BLaER1 (cell line): Measurements from ENCODE around the gene RBFOX2.
"Not testable (repeated sequence)": the region's sequence is repeated elsewhere in the genome, so short reads cannot be mapped to it uniquely, and the experiment has no call there.

Experiments used
- H3K27ac ChIP-seq: shearing (Covaris generic); formaldehyde crosslinking; 2 replicates; pipeline ENCODE4 v1.8.1; 2022
- H3K27me3 ChIP-seq: shearing (Covaris generic); formaldehyde crosslinking; 2 replicates; pipeline ENCODE4 v1.8.1; 2022
- H3K36me3 ChIP-seq: shearing (Covaris generic); formaldehyde crosslinking; 2 replicates; pipeline ENCODE4 v1.8.1; 2022
- H3K4me1 ChIP-seq: shearing (Covaris generic); formaldehyde crosslinking; 2 replicates; pipeline ENCODE4 v1.8.1; 2022
- H3K4me2 ChIP-seq: shearing (Covaris generic); formaldehyde crosslinking; 2 replicates; pipeline ENCODE4 v1.8.1; 2022
- H3K4me3 ChIP-seq: shearing (Covaris generic); formaldehyde crosslinking; 2 replicates; pipeline ENCODE4 v1.8.1; 2022
- H3K9ac ChIP-seq: shearing (Covaris generic); formaldehyde crosslinking; 2 replicates; pipeline ENCODE4 v1.8.1; 2022
- H3K9me3 ChIP-seq: shearing (Covaris generic); formaldehyde crosslinking; 2 replicates; pipeline ENCODE4 v1.8.1; 2022
- H4K20me1 ChIP-seq: shearing (Covaris generic); formaldehyde crosslinking; 2 replicates; pipeline ENCODE4 v1.8.1; 2022
- Cebpa-rat ChIP-seq: shearing (Covaris generic); IDR thresholded peaks from 2 replicates; pipeline ENCODE4 v1.8.1; 2022

RBFOX2 gene

DNA sequence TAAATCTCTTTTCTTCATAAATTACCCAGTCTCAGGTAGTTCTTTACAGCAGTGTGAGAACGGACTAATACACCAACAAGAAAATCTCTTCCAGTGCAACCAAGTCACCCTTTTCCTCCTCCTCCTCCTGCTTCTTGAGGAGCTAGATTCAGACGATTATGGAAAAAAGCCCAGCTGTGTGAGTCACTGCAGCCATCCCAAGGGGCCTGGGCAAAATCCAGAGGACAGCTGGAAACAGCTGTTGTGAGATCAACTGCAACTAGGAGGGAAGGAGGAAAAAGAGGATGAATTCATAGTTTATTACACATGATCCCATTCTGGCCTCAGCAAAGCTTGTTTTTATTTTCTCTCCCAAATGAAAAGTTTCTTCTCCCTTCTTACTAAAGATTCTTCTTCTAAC lies 32.9 kb downstream of the RBFOX2 start:
- Histone ChIP-seq H3K27me3 (no peaks in the 10 kb centered on the region), H3K4me3 (no peak overlapping the region), H3K4me2 (no peak overlapping the region), H3K4me1 (no peaks in the 10 kb centered on the region), H3K36me3 (no peaks in the 10 kb centered on the region), H3K9me3 (peaks cover 6% of the 10 kb centered on the region; the same call in 1 of the 2 replicates), H3K9ac (no peak overlapping the region), H4K20me1 (no peaks in the 10 kb centered on the region), H3K27ac (no peak overlapping the region)
- TF ChIP-seq Cebpa-rat = no peak

DNA sequence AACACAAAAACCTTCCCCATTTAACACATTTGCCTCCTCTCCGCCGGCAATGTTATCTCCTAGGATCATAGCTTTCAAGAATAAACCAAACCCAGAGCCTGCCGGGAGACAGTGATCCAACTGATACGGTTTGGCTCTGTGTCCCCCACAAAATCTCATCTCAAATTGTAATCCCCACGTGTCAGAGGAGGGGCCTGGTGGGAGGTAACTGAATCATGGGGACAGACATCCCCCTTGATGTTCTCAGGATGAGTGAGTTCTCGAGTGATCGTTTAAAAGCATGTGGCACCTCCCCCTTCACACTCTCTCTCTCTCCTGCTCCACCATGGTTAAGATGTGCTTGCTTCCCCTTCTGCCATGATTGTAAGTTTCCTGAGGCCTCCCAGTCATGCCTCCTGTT lies 33.3 kb downstream of the RBFOX2 start:
- H3K9me3 ChIP-seq = peaks cover 6% of the 10 kb centered on the region; the same call in 1 of the 2 replicates
- no peaks in the 10 kb centered on the region for H4K20me1 ChIP-seq
- no peaks in the 10 kb centered on the region for H3K27me3 ChIP-seq
- H3K4me3 ChIP-seq = no peak overlapping the region
- H3K9ac ChIP-seq = no peak overlapping the region
- no peaks in the 10 kb centered on the region for H3K4me1 ChIP-seq
- H3K27ac ChIP-seq = no peak overlapping the region
- H3K4me2 ChIP-seq = no peak overlapping the region
- no peaks in the 10 kb centered on the region for H3K36me3 ChIP-seq
- TF ChIP-seq Cebpa-rat = no peak

DNA sequence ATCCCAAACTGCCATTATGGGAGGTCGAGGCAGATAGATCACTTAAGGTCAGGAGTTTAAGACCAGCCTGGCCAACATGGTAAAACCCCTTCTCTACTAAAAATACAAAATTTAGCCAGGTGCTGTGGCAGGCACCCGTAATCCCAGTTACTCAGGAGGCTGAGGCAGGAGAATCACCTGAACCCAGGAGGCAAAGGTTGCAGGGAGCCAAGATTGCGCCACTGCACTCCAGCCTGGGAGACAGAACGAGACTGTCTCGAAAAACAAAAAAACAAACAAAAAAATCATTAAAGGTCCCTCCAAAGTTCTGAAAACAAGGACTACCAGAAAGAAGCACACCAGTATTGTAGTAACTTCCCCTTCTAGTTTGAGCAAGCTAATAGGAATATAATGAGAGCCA lies 34.9 kb downstream of the RBFOX2 start:
- H3K27me3 ChIP-seq, H4K20me1 ChIP-seq, H3K4me2 ChIP-seq, H3K4me1 ChIP-seq, H3K4me3 ChIP-seq, H3K9me3 ChIP-seq, H3K36me3 ChIP-seq, H3K27ac ChIP-seq, H3K9ac ChIP-seq: not testable (repeated sequence)

DNA sequence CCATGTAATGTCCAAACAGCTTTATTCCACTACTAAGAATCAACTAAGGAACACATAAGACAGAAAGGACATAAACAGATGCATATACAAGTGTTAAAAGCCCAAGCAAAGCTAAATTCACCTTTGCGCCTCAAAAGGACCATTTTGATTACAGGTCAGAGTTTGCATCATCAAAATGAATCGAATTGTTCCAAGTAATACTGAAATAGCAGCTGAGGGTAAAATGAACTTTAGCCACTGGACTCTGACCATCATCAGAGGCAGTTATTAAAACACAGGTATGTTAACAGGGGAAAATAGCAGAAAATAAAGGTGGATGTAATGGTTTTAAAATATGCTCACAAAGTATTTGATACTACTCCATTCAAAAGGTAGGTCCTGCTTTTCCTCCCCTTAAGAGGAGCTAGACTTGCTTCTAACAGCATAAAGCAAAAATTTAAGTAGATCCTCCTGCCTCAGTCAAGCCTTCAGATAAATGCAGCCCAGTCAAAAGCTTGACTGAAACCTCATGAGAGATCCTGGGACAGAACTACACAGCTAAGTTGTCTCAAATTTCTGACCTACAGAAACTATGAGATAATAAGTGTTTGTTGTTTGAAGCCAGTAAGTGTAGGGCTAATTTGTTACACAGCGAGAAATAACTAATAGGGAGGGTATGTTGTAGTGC lies 35.4 kb downstream of the RBFOX2 start:
- no peak overlapping the region for H3K4me2 ChIP-seq
- H4K20me1 ChIP-seq = no peaks in the 10 kb centered on the region
- H3K4me1 ChIP-seq = no peaks in the 10 kb centered on the region
- no peaks in the 10 kb centered on the region for H3K36me3 ChIP-seq
- no peak for TF ChIP-seq Cebpa-rat
- H3K27ac ChIP-seq = no peak overlapping the region
- H3K27me3 ChIP-seq = no peaks in the 10 kb centered on the region
- peaks cover 6% of the 10 kb centered on the region; the same call in 1 of the 2 replicates for H3K9me3 ChIP-seq
- H3K9ac ChIP-seq = no peak overlapping the region
- no peak overlapping the region for H3K4me3 ChIP-seq

DNA sequence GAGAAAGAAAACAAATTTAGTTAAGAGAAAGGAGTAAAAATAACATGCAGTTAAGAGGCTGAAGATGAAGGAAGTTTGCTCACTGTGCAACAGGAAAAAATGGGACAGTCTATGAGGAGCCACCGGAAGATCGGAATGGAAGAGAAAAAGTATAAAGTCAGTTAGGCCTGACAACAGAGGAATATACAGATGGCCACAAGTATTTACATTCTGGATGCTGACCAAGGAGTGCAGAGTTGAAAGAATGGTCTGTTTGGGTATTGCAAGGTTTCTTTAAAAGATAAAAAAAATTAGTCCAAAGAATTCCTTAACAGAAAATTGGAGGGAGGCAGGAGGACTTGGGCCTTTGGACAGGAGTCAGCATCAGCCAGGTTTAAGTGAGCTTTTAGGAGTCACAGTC lies 37.5 kb downstream of the RBFOX2 start:
- no peak for TF ChIP-seq Cebpa-rat
- Histone ChIP-seq H3K36me3 (no peaks in the 10 kb centered on the region), H3K4me3 (no peak overlapping the region)

DNA sequence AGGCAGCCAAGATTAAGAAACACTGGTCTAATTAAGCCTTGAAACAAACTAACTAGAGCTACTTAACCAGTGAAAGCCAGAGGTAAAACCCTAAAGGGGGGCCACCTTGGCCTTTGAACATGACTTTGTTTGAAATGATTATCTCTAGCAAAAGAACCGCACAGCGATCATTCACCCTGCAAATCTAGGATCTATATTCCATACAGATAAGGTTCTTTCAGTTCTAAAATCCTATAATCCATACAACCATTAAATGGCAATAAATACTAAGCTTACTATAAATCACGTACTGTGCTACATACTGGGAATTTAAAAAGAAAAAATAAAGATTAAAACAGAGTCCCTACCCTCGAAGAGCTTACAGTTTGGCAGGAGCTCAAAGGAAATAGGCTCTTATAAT lies 40.6 kb downstream of the RBFOX2 start:
- Histone ChIP-seq H3K4me2 (no peak overlapping the region), H3K27me3 (no peaks in the 10 kb centered on the region), H3K36me3 (no peaks in the 10 kb centered on the region)

More for the DNA sequence above, 37.5 kb downstream of the RBFOX2 start:
- no peaks in the 10 kb centered on the region for H3K27me3 ChIP-seq
- H3K4me2 ChIP-seq = no peak overlapping the region
- H3K4me1 ChIP-seq = peaks cover 6% of the 10 kb centered on the region; the same call in 1 of the 2 replicates
- peaks cover 6% of the 10 kb centered on the region; the same call in 1 of the 2 replicates for H3K9me3 ChIP-seq
- H3K27ac ChIP-seq = no peak overlapping the region
- no peak overlapping the region for H3K9ac ChIP-seq
- no peaks in the 10 kb centered on the region for H4K20me1 ChIP-seq

DNA sequence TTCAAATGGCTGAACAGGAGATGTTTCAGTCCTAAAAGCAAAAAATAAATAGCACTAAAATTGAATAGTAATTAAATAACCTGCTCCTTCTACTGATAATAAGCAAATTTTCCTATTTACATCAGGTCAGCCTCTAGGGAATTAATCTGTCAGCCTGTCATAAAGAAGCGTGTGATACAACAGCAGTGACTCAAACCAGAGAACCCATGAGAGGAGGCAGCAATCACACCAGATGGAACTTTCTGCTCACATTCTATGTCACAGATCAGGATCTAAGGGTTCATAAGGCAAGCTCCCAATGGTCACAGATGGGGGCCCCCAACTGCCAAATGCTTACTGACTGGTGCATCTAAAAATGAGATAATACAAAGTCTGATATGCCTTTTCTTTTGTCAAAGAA lies 41.1 kb downstream of the RBFOX2 start:
- Histone ChIP-seq H3K36me3 (no peaks in the 10 kb centered on the region), H3K27ac (no peak overlapping the region), H4K20me1 (no peaks in the 10 kb centered on the region), H3K4me3 (no peak overlapping the region), H3K4me2 (no peak overlapping the region), H3K9me3 (no peaks in the 10 kb centered on the region), H3K9ac (no peak overlapping the region), H3K27me3 (no peaks in the 10 kb centered on the region), H3K4me1 (peaks cover 6% of the 10 kb centered on the region; the same call in 1 of the 2 replicates)
- TF ChIP-seq Cebpa-rat = no peak

More for the DNA sequence above, 40.6 kb downstream of the RBFOX2 start:
- Histone ChIP-seq H3K9ac (no peak overlapping the region), H3K27ac (no peak overlapping the region), H3K4me3 (no peak overlapping the region), H3K4me1 (peaks cover 6% of the 10 kb centered on the region; the same call in 1 of the 2 replicates), H4K20me1 (no peaks in the 10 kb centered on the region), H3K9me3 (no peaks in the 10 kb centered on the region)
- no peak for TF ChIP-seq Cebpa-rat

DNA sequence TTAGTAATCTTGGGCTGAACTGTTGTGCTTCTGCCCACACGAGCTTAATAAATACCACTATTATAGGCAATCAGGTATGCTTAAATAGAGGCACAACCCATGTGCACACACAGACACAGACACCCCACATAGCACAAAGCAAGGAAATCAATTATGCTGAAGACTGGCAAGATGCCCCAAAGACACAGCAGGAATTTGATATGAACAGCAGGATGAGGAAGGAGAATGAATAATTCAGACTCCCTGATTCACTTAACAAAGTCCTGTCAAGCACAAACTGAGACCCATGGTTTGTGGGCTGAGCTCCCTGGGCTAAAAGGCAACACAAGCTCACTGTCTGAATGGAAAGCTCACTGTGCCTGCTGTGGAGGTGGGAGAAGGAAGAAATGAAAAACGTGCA lies 42.5 kb downstream of the RBFOX2 start:
- no peaks in the 10 kb centered on the region for H3K9me3 ChIP-seq
- no peak for TF ChIP-seq Cebpa-rat
- no peak overlapping the region for H3K4me2 ChIP-seq
- no peak overlapping the region for H3K4me3 ChIP-seq
- no peak overlapping the region for H3K9ac ChIP-seq
- peaks cover 6% of the 10 kb centered on the region; the same call in 1 of the 2 replicates for H3K4me1 ChIP-seq
- no peaks in the 10 kb centered on the region for H3K36me3 ChIP-seq
- no peak overlapping the region for H3K27ac ChIP-seq
- no peaks in the 10 kb centered on the region for H4K20me1 ChIP-seq
- no peaks in the 10 kb centered on the region for H3K27me3 ChIP-seq

DNA sequence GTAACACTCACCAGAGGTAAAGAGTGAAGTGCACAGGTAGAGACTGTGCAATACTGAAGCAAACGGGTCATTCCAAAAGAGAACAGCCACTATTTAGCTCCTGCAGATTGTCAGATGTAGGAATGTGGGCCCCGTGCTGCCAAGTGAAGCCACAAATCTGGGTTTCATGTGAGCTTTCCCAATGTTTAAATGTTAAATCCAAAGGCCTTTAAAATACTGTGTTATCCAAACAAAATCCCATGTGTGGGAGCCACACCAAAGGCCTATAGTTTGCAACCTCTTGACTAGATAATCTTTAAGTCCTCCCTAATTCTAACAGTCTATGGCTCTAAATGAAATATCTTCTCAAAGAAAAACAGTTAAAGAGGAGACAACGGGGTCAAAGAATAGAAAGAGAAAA lies 43.3 kb downstream of the RBFOX2 start:
- Histone ChIP-seq H3K4me2 (no peak overlapping the region), H3K27ac (no peak overlapping the region)
- TF ChIP-seq Cebpa-rat = no peak

DNA sequence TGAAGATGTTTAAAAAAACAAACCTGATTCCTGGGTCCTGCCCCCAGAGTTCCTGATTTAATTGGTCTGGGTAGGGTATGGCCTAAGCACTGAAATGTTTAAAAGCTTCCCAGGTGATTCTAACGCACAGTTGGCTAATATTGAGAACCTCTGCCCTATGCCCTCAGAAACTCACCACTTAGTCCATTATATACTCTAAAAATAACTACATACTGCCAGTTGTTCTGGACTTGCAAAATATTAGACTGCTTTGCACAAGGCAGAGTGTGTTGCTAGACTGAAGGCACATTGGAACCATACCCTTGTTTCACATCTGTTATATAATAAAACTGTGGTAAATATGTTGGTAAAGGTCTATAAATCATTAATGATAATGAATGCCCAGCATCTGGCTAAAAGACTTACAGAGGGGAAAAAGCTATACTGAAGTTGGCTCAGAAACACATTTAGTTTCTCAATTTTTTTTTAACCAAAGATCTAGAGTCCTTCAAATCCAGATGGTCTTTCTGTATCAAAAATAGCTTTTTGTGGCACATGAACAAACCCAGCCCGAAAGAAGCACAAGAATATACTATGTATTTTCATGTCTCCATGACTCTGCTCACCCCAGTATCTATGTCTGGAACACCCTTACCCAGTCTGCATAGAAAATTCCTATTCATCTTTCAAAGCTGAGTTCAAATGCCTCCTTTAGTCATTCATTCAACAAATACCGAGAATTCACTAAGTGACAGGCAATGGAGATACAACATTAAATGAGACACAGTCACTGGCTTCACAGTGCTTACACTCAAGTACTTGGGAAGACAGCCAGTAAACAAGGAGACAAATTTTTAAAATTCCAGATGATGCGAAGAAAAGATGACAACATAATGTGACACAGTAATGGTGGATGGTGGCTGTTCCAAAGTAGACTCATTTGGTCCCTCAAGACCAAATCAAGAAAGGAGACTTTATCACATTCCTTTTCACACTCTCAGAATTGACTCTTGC lies 44.1 kb downstream of the RBFOX2 start:
- H3K4me3 ChIP-seq = no peak overlapping the region
- no peak overlapping the region for H3K4me2 ChIP-seq
- no peak overlapping the region for H3K27ac ChIP-seq
- no peak overlapping the region for H3K9ac ChIP-seq
- no peaks in the 10 kb centered on the region for H3K9me3 ChIP-seq
- H3K36me3 ChIP-seq = no peaks in the 10 kb centered on the region
- no peaks in the 10 kb centered on the region for H3K27me3 ChIP-seq
- H3K4me1 ChIP-seq = peaks cover 6% of the 10 kb centered on the region; the same call in 1 of the 2 replicates
- TF ChIP-seq Cebpa-rat = no peak
- H4K20me1 ChIP-seq = no peaks in the 10 kb centered on the region

More for the DNA sequence above, 43.3 kb downstream of the RBFOX2 start:
- H3K27me3 ChIP-seq = no peaks in the 10 kb centered on the region
- no peaks in the 10 kb centered on the region for H3K9me3 ChIP-seq
- no peak overlapping the region for H3K4me3 ChIP-seq
- H3K9ac ChIP-seq = no peak overlapping the region
- no peaks in the 10 kb centered on the region for H3K36me3 ChIP-seq
- no peaks in the 10 kb centered on the region for H4K20me1 ChIP-seq
- H3K4me1 ChIP-seq = peaks cover 6% of the 10 kb centered on the region; the same call in 1 of the 2 replicates
